SK-MEL-5 (cell line): Measurements from ENCODE around the gene KRTCAP2. TPM values are rescaled to one million over a fixed set of nuclear protein-coding genes. Genes with fewer than 3 reads are reported as not detected.
A peak's percentile ranks its signal among the peaks of the same experiment; 100 is the strongest.
"Not testable (repeated sequence)": the region's sequence is repeated elsewhere in the genome, so short reads cannot be mapped to it uniquely, and the experiment has no call there.

Source experiments
- DNase-seq: peaks from one replicate; pipeline ENCODE4 v3.0.0-alpha.2; 2016; ENCODE audit warnings: low read depth, low spot score
- in situ Hi-C: cut with HindIII; loops from 2 replicates; pipeline ENCODE4 v1.10.0; 2016; ENCODE audit warnings: low sequenced_read_pairs, high pct_unique_total_duplicates, low pct_unique_long_range_greater_than_20kb
- total RNA-seq: library from RNA; depleted of rRNA; stranded (reverse); fragments of >200 nt; shearing (Covaris generic); gene quantifications from 2 replicates; pipeline ENCODE4 v1.2.3, GENCODE V29; 2014

Gene KRTCAP2
- total RNA-seq, 1 experiment from 2014 or later: 326 TPM

GRCh38 chr1:155202731-155203515, 29.8 kb upstream of the KRTCAP2 start:
- DNase-seq: no peak
- in situ Hi-C loops: no loop called here

- no peak for DNase-seq
- in situ Hi-C loops: no loop called here
Observed at GRCh38 chr1:155202198-155202597, 29.1 kb upstream of the KRTCAP2 start.

- no peak for DNase-seq
- in situ Hi-C loops: no loop called here
Observed at GRCh38 chr1:155200920-155201319, 27.8 kb upstream of the KRTCAP2 start.

GRCh38 chr1:155199792-155200191, 26.7 kb upstream of the KRTCAP2 start:
- no peak for DNase-seq
- in situ Hi-C loops: no loop called here

GRCh38 chr1:155198547-155198906, 25.4 kb upstream of the KRTCAP2 start:
- in situ Hi-C loops: no loop called here
- DNase-seq: no peak

- DNase-seq: no peak
Observed at GRCh38 chr1:155197901-155198546, 24.9 kb upstream of the KRTCAP2 start.

GRCh38 chr1:155196893-155197638, 24.0 kb upstream of the KRTCAP2 start:
- no peak for DNase-seq
- in situ Hi-C loops: no loop called here

More at GRCh38 chr1:155197901-155198546, 24.9 kb upstream of the KRTCAP2 start:
- in situ Hi-C loops: no loop called here

- DNase-seq: no peak
Observed at GRCh38 chr1:155196103-155196892, 23.2 kb upstream of the KRTCAP2 start.

GRCh38 chr1:155195201-155196102, 22.3 kb upstream of the KRTCAP2 start:
- DNase-seq: no peak
- in situ Hi-C loops: no loop called here

More at GRCh38 chr1:155196103-155196892, 23.2 kb upstream of the KRTCAP2 start:
- in situ Hi-C loops: no loop called here

GRCh38 chr1:155193991-155194240, 20.8 kb upstream of the KRTCAP2 start:
- DNase-seq, in situ Hi-C loops: not testable (repeated sequence)

GRCh38 chr1:155193275-155193990, 20.3 kb upstream of the KRTCAP2 start:
- in situ Hi-C loops: no loop called here
- DNase-seq: peak; percentile 92

- DNase-seq: no peak
- in situ Hi-C loops: no loop called here
Observed at GRCh38 chr1:155192346-155193274, 19.5 kb upstream of the KRTCAP2 start.

GRCh38 chr1:155191904-155192303, 18.8 kb upstream of the KRTCAP2 start:
- in situ Hi-C loops: no loop called here
- no peak for DNase-seq

- DNase-seq, in situ Hi-C loops: not testable (repeated sequence)
Observed at GRCh38 chr1:155189926-155190325, 16.8 kb upstream of the KRTCAP2 start.

GRCh38 chr1:155188268-155188667, 15.2 kb upstream of the KRTCAP2 start:
- in situ Hi-C loops: no loop called here
- DNase-seq: no peak
